GM10266 (cell line): ENCODE data around the gene ATF6B.

Source experiments
- DNase-seq: peaks from one replicate; pipeline ENCODE4 v3.0.0; 2012; ENCODE audit errors: extremely low spot score
- CTCF ChIP-seq: IDR thresholded peaks from 2 replicates; pipeline ENCODE4 v1.5.1; 2012; ENCODE audit warnings: mild to moderate bottlenecking, low read depth; ENCODE audit not compliant: control insufficient read depth, insufficient read depth; ENCODE audit errors: missing control alignments

The ATF6B gene

DNA sequence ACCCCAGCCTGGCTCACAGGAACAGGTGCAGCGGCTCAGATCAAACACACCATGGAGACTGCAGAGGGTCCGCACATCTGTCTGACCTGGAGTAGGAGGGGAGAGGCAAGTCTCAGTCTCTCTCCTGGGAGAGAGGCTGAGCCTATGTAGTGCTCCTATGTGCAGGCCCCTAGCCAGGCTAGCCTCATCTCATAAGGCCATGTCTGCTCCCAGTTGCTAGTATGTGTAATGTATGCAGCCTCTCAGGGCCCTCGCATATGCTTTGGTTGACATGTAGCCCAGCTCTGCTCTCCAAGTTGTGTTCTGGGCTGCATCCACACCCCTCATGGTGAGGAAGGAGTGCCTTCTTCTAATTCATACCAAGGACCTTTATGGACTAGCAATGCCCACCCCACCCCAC, 30.7 kb downstream of the ATF6B start:
- DNase-seq: no peak
- no peak for TF ChIP-seq CTCF

DNA sequence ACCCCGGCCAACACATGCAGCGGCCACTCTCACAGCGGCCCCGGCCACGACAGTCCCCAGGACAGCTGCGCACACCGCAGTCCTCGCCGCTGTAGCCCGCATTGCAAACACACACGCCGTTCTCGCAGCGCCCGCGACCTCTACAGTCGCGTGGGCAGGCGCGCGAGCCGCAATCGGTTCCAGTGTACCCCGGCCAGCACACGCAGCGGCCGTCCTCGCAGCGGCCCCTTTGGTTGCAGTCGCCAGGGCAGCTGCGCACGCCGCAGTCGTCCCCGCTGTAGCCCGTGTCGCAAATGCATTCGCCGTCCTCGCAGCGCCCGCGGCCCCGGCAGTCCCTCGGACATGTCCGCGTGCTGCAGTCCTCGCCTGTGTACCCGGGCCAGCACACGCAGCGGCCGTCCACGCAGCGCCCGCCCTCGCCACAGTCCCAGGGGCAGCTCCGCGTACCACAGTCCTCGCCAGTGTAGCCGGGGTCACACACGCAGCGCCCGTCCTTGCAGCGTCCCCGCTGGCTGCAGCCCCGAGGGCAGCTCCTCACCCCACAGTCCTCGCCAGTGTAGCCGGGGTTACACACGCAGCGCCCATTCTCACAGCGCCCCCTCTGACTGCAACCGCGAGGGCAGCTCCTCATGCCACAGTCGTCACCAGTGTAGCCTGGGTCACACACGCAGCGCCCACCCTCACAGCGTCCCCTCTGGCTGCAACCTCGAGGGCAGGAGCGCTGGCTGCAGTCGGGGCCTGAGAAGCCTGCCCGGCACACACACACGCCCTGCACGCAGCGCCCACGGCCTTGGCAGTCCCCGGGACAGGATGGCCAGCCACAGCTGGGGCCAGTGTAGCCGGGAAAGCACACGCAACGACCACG, 31.4 kb downstream of the ATF6B start:
- no peak for TF ChIP-seq CTCF
- DNase-seq: no peak

GRCh38 chr6:32096087-32096393, 32.0 kb downstream of the ATF6B start:
- TF ChIP-seq CTCF: no peak
- no peak for DNase-seq

DNA sequence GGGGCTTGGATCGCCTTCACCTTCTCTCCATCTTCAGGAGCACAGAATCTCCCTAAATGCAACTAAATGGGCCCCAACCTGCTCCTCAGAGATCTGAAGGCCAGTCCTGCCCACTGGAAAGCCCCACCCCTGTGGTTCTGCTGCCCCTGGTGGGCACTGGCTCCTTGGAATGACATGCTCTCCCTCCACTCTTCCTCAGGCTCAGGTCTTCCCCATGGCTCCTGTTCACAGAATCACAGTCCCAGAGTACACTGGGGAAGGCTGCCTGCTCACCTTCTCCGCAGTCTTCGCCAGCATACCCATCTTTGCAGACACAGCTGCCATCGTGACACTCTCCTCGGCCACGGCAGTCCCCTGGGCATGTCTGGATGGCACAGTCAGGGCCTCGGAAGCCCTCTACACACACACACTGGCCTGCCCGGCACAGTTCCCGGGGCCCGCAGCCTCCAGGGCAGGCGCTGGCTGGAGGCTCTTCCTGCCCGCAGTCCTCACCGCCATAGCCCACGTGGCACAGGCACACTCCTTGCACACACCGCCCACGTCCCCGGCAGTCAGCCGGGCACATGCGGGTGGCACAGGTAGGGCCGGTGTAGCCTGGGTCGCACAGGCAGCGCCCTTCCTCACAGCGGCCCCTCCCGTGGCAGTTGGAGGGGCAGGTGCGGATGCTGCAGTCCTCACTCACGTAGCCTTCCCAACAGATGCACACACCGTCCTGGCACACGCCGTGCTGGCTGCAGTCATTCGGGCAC, 32.5 kb downstream of the ATF6B start:
- no peak for DNase-seq
- no peak for TF ChIP-seq CTCF

GRCh38 chr6:32092760-32093497, 35.1 kb downstream of the ATF6B start:
- no peak for DNase-seq
- TF ChIP-seq CTCF: no peak

DNA sequence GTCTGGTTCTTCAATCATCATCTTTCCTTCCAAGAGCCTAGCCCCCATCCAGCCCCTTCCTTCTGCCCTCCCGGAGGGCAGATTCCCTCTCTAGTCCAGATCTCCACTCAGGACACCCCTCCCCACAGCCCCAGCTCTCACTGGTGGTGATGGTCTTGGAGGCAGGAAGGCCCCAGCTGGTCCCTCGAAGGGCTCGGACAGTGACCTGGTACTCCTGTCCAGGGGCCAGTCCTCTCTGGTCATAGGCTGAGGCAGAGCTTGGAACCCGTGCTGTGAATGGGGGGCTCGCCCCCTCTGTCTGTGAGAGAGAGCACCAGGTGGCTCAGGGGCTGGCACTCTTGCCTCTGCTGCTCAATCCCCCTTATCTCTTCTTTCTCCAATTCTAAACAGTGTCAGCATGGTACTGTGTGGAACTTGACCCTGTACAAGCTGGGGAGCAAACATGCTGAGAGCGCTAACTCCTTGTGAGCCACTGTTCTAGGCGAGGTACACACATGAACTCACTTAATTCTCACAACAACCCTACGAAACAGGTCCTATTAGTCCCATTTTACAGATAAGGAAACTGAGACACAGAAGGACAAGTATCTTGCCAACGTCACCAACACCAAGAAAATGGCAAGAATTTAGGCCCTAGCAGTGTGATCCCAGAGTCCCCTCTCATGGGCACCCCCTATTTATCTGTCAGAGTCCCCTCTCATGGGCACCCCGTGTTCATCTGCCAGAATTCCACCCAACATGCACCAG, 38.8 kb downstream of the ATF6B start:
- no peak for TF ChIP-seq CTCF
- DNase-seq: peak; percentile 15
